Hepatocyte (in vitro differentiated cells): ENCODE measurements around the gene LARP1.

ENCODE experiments used
- CTCF ChIP-seq: fragments of 200-600 bp; sonication (generic); IDR thresholded peaks from 2 replicates; pipeline ENCODE4 v1.5.1; 2016; ENCODE audit warnings: antibody characterized with exemption, mild to moderate bottlenecking; ENCODE audit not compliant: poor library complexity
- EZH2phosphoT487 ChIP-seq: fragments of 200-600 bp; sonication (generic); IDR thresholded peaks from one replicate; pipeline ENCODE4 v1.6.1; 2018; ENCODE audit warnings: antibody characterized with exemption, mild to moderate bottlenecking, low read depth, moderate library complexity; ENCODE audit not compliant: unreplicated experiment, severe bottlenecking

DNA sequence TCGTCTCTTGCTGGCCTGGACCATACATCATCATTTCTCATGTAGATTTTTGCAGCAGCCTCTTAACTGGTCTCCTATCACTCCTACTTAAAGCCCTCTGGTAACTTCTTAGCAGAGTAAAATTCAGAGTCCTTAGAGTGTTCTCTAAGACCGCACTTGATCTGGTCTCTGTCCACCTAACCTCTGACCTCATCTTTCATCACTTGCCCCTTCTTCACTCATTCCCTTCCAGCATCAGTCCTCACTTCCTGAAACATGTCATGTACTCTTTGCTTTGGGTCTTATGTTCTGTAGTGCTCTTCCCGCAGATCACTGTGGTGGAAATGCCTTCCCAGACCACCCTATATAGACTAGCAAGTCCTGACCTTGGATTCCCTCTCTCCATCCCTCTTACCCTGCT is 9.8 kb downstream of the LARP1 start:
- TF ChIP-seq CTCF (no peak), EZH2phosphoT487 (no peak)
